OCI-LY3 (cell line): ENCODE results near the gene MACROD2.

ENCODE experiments used
- H2AFZ ChIP-seq: fragments of 200-600, 300-600 bp; shearing (Covaris generic); 2 replicates; pipeline ENCODE4 v1.6.0; 2014; ENCODE audit warnings: antibody characterized with exemption, low read depth, low read length
- H3K27ac ChIP-seq: fragments of 200-600, 300-600 bp; sonication (generic); 2 replicates; pipeline ENCODE4 v1.5.1; 2014; ENCODE audit warnings: mild to moderate bottlenecking, low read length, moderate library complexity, mixed read lengths
- H3K27me3 ChIP-seq: fragments of 200-600, 300-600 bp; sonication (generic); 2 replicates; pipeline ENCODE4 v1.6.1; 2014; ENCODE audit warnings: low read depth, low read length, mixed read lengths
- H3K36me3 ChIP-seq: fragments of 200-600, 300-600 bp; sonication (generic); replicated peaks from 2 replicates; pipeline ENCODE3; 2014; ENCODE audit warnings: low read depth, low read length, mixed read lengths
- H3K4me1 ChIP-seq: fragments of 300-600, 200-600 bp; sonication (generic); 2 replicates; pipeline ENCODE4 v1.6.1; 2014; ENCODE audit warnings: low read length, mixed read lengths
- H3K4me2 ChIP-seq: fragments of 200-600, 300-600 bp; sonication (generic); 2 replicates; pipeline ENCODE4 v1.6.1; 2014; ENCODE audit warnings: low read length, mixed read lengths
- H3K4me3 ChIP-seq: fragments of 300-600, 200-600 bp; sonication (generic); 2 replicates; pipeline ENCODE4 v1.5.1; 2014; ENCODE audit warnings: antibody characterized with exemption, mild to moderate bottlenecking, low read length, moderate library complexity
- H3K79me2 ChIP-seq: fragments of 300-600, 200-600 bp; shearing (Covaris generic); 2 replicates; pipeline ENCODE4 v1.6.1; 2014; ENCODE audit warnings: mild to moderate bottlenecking, low read length, mixed read lengths
- H3K9ac ChIP-seq: fragments of 300-600, 200-600 bp; shearing (Covaris generic); 2 replicates; pipeline ENCODE4 v1.6.0; 2014; ENCODE audit warnings: mild to moderate bottlenecking, low read length, moderate library complexity
- H3K9me3 ChIP-seq: fragments of 200-600, 300-600 bp; shearing (Covaris generic); 2 replicates; pipeline ENCODE4 v1.6.1; 2014; ENCODE audit warnings: low read length, mixed read lengths; ENCODE audit not compliant: insufficient read depth
- H4K20me1 ChIP-seq: fragments of 200-600, 300-600 bp; sonication (generic); 2 replicates; pipeline ENCODE4 v1.6.1; 2016; ENCODE audit warnings: low read length, mixed read lengths; ENCODE audit not compliant: insufficient read depth
- CTCF ChIP-seq: fragments of 200-600, 300-600 bp; sonication (generic); IDR thresholded peaks from 2 replicates; pipeline ENCODE4 v1.5.1; 2014; ENCODE audit warnings: antibody characterized with exemption, low read length, low read depth
- EZH2phosphoT487 ChIP-seq: fragments of 200-600 bp; shearing (Covaris generic); IDR thresholded peaks from 2 replicates; pipeline ENCODE4 v1.6.1; 2018; ENCODE audit warnings: antibody characterized with exemption, mixed run types, low read depth

MACROD2 gene

GRCh38 chr20:14550655-14551054 is 555.3 kb downstream of the MACROD2 start:
- H3K9me3 ChIP-seq, result no peaks in the 10 kb centered on the region
- H3K4me2 ChIP-seq, result no peak overlapping the region
- H3K27me3 ChIP-seq, result 0 out of 2 replicates have a peak, but pooled peaks cover 2% of the 10 kb centered on the region
- H3K4me1 ChIP-seq, result no peaks in the 10 kb centered on the region
- no peak overlapping the region for H3K9ac ChIP-seq
- H3K79me2 ChIP-seq, result no peaks in the 10 kb centered on the region
- no peaks in the 10 kb centered on the region for H4K20me1 ChIP-seq
- no peak overlapping the region for H3K27ac ChIP-seq
- H3K36me3 ChIP-seq, result no peaks in the 10 kb centered on the region
- no peak overlapping the region for H3K4me3 ChIP-seq
- no peak overlapping the region for H2AFZ ChIP-seq
- TF ChIP-seq EZH2phosphoT487, result no peak
- TF ChIP-seq CTCF, result no peak

- no peaks in the 10 kb centered on the region for H3K27me3 ChIP-seq
- H3K4me3 ChIP-seq, result no peak overlapping the region
- no peaks in the 10 kb centered on the region for H3K4me1 ChIP-seq
- no peak overlapping the region for H3K9ac ChIP-seq
- H3K9me3 ChIP-seq, result no peaks in the 10 kb centered on the region
- TF ChIP-seq CTCF (no peak), EZH2phosphoT487 (no peak)
- no peaks in the 10 kb centered on the region for H3K36me3 ChIP-seq
- H3K27ac ChIP-seq, result no peak overlapping the region
- H3K79me2 ChIP-seq, result no peaks in the 10 kb centered on the region
- no peak overlapping the region for H3K4me2 ChIP-seq
- no peaks in the 10 kb centered on the region for H4K20me1 ChIP-seq
- no peak overlapping the region for H2AFZ ChIP-seq
Observed at GRCh38 chr20:14553774-14554534, 558.6 kb downstream of the MACROD2 start.

- Histone ChIP-seq H3K27me3 (no peaks in the 10 kb centered on the region), H3K4me2 (no peak overlapping the region), H3K27ac (no peak overlapping the region), H4K20me1 (no peaks in the 10 kb centered on the region), H2AFZ (no peak overlapping the region), H3K9ac (no peak overlapping the region), H3K9me3 (no peaks in the 10 kb centered on the region), H3K79me2 (no peaks in the 10 kb centered on the region), H3K4me1 (no peaks in the 10 kb centered on the region), H3K36me3 (no peaks in the 10 kb centered on the region), H3K4me3 (no peak overlapping the region)
- TF ChIP-seq EZH2phosphoT487 (no peak), CTCF (no peak)
Observed at GRCh38 chr20:14555676-14556075, 560.4 kb downstream of the MACROD2 start.

- H3K9ac ChIP-seq, result no peak overlapping the region
- H3K36me3 ChIP-seq, result no peaks in the 10 kb centered on the region
- no peaks in the 10 kb centered on the region for H3K79me2 ChIP-seq
- no peak overlapping the region for H3K4me3 ChIP-seq
- H3K27ac ChIP-seq, result no peak overlapping the region
- H2AFZ ChIP-seq, result 0 out of 2 replicates have a peak overlapping the region, but pooled peaks have one; percentile 41
- no peaks in the 10 kb centered on the region for H3K9me3 ChIP-seq
- H4K20me1 ChIP-seq, result no peaks in the 10 kb centered on the region
- H3K27me3 ChIP-seq, result no peaks in the 10 kb centered on the region
- no peak overlapping the region for H3K4me2 ChIP-seq
- no peaks in the 10 kb centered on the region for H3K4me1 ChIP-seq
- TF ChIP-seq EZH2phosphoT487, result no peak
- TF ChIP-seq CTCF, result no peak
Observed at GRCh38 chr20:14556206-14556605, 560.9 kb downstream of the MACROD2 start.
